ENCODE data around the gene MYH14.
A peak's percentile ranks its signal among the peaks of the same experiment; 100 is the strongest.
"Not testable (repeated sequence)": the region's sequence is repeated elsewhere in the genome, so short reads cannot be mapped to it uniquely, and the experiment has no call there.

MYH14 gene

DNA sequence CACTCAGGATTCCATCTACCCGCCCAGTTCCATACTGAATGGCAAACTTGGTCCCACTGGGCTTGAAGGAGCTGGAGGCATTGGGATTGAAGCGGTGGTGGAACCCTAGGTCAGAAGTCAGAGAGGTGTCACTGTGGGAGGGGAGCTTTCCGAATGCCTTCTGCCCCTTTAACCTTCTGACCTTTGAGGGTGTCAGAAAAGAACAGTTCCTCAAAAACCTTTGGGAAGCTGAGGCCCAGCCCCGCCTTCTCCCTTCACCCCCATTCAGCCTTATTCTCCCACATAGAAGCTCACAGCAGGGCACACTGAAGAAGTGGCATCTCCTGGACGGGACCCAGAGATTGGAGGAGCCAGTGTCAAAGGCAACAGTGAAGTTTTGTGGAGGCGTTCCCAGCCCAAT lies 133.6 kb downstream of the MYH14 start:
- not testable (repeated sequence) for DNase-seq

DNA sequence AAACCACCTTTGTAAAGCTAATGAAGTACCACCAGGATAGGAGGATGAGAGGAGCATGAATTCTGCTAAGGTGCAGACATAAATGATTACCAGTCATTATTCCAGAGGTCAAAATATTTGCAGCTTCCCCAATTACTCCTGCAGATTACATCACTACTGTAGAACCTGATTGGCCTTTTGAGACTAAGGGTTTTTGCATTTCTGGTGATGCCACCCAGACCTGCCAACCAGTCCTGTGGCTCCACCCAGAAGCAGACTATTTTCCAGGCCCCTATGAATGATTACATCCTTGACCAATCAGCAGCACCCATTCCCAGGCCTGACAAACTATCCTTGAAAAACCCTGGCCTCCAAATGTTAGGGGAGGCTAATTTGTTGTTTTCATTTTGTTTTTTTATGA lies 136.9 kb downstream of the MYH14 start:
- DNase-seq: no peak

DNA sequence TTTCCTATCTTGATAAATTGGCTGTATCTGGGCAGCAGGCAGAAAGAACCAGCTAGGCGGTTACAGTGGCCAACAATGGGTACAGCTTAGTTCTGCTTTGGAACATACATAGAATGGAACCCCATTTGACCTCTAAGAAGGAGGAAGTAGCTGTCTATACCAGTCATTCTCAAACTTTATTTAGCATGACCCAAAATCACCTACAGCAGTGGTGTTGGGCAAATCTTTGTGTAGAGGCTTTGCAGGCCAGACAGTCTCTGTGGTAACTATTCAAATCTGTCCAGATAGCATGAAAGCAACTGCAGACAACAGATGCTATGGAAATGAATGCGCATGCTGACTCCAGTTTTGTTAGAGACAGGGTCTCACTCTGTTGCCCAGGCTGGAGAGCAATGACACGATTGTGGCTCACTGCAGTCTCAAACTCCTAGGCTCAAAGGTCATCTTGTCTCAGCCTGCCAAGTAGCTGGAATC lies 137.7 kb downstream of the MYH14 start:
- no peak for DNase-seq

DNA sequence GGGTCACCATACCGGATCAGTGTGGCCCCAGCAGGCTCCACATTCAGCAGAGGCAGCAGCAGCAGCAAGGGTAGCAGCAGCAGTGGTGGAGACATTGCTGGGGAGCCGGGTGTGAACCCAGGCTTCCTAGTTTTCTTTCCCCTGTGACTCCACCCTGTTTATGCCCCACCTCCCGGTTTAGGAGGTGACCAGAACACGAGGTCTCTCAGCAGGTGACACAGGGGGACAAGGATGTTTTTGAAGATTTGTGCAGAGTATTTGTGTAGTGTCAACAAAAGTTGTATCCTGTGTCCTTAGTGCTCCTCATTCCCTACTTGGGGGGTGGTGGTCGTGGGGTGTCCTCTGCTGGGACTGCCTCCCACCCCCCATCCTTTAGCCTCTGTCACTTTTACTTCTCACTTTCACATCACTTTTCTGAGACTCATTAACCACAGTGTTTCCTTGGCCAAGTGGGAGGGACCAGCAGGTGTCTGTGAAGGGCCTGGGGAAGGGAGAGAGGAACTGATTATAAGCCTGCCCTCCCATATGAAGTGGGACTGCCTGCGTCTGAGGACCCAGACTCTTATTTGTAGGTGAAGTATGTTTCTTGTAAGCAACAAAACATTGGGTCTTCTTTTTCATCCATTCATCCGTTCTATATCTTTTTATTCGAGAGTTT lies 141.4 kb downstream of the MYH14 start:
- DNase-seq: no peak

DNA sequence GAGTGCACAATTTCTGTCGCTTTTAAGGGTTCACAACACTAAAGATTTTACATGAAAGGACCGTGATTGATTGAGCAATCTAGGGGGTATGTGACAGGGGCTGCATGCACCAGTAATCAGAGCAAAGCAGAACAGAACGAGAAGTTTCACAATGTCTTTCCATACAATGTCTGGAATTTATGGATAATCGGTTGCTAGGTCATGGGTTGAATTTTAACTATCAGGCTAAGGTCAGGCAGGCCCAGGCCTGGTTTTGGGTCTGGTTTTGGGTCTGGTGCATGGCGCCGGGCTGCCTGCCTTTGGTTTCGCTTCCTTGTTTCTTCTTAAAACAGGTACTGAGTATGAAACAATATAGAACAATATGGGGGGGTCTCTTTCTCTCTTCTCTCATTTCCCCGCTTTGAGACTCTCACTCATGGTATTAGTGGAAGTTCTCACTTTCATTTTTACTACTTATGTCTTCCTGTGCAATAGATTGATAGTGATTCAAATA lies 143.7 kb downstream of the MYH14 start:
- DNase-seq: not testable (repeated sequence)

- DNase-seq: no peak
Observed at GRCh38 chr19:50349277-50350057, 146.0 kb downstream of the MYH14 start.

- no peak for DNase-seq
Observed at GRCh38 chr19:50352242-50352641, 148.8 kb downstream of the MYH14 start.

- DNase-seq: not testable (repeated sequence)
Observed at GRCh38 chr19:50353487-50353880, 150.1 kb downstream of the MYH14 start.

- DNase-seq: no peak
Observed at GRCh38 chr19:50356691-50357177, 153.3 kb downstream of the MYH14 start.

GRCh38 chr19:50357178-50358100 lies 154.0 kb downstream of the MYH14 start:
- DNase-seq: peak; percentile 84 to 92

DNA sequence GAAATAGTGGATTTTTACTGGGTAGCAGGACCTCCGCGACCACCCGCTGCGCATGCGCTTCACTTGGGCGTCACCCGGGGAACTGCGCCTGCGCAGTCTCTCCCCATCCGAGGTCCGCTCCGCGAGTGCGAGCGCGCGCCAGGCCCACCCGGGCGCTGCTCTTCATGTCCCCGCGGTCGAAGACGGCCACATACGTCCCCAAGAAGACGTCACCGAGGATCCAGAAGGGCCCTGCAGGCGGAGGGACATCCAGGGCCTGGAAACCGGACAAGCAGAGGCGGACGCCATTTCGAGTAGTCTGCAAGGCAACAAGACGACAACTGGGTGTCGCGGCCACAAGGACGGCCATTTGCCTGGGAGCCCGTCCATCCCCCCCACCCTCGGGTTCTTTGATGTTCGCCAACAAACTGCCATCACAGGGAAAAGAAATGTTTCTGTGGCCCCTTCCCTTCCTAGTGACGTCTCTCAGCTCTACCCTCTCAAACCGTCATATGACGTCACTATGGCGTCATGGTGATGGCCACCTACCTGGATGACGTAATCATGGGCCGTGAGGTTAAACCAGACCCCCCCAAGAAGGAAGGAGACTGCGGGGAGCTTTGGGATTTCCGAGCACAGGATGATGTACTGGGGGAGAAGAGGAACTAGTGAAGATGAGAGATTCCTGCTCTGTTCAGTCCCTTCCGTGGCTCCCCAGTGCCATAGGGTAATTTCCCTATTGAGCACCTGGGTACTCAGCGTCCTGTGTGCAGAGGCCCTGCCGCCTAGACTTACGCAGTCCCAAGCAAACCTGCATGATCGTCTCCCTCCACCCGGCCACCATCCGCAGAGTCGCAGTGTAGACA lies 155.3 kb downstream of the MYH14 start:
- peak; percentile 73 to 77 for DNase-seq

DNA sequence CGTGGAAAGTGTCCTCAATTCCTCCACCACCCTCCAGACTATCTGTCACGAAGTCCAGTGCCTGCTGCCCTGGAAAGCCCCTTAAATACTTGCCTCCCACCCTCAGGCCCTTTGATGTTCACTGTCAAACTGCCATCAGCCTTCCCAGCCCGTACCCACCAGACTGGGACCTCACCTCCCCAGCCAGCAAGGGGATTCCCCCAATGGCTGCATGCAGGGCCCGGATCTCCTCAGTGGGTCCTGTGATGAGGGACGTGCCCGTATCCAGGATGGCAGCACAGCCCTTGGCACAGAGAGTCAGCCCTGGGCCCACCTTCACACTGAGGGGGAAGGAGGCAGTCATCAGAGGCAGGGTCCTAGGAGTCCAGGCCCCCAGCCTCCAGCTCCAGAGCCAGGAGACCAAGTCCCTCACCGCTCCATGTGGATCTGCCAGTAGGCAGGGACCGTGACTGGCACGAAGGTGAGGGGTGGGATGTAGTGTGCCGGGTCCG lies 156.0 kb downstream of the MYH14 start:
- DNase-seq: no peak
